Astrocyte (in vitro differentiated cells and primary cell): Measurements from ENCODE around the gene XXYLT1. TPM values are rescaled to one million over a fixed set of nuclear protein-coding genes. Genes with fewer than 3 reads are reported as not detected.

Experiments used
- DNase-seq: peaks from one replicate; pipeline ENCODE4 v3.0.0-alpha.2; 2010; ENCODE audit warnings: low read depth
- FAIRE-seq: peaks from 2 replicates; lab custom pipeline; 2011; peaks lifted over from hg19 to GRCh38; lab: Jason Lieb, UNC
- H2AFZ ChIP-seq: 2 replicates; pipeline ENCODE4 v1.6.0; 2012; ENCODE audit warnings: low read depth, low read length, inconsistent platforms
- H3K27ac ChIP-seq: 2 replicates; pipeline ENCODE4 v1.5.1; 2011; ENCODE audit warnings: low read depth, low read length, inconsistent platforms
- H3K27me3 ChIP-seq: 2 replicates; pipeline ENCODE4 v1.6.0; 2011; ENCODE audit warnings: low read length, inconsistent platforms; ENCODE audit not compliant: insufficient read depth
- H3K36me3 ChIP-seq: 2 replicates; pipeline ENCODE4 v1.5.1; 2011; ENCODE audit warnings: low read length, inconsistent platforms; ENCODE audit not compliant: insufficient read depth
- H3K4me1 ChIP-seq: 2 replicates; pipeline ENCODE4 v1.5.1; 2011; ENCODE audit warnings: low read length, inconsistent platforms; ENCODE audit not compliant: insufficient read depth
- H3K4me2 ChIP-seq: 2 replicates; pipeline ENCODE4 v1.6.0; 2012; ENCODE audit warnings: low read length, inconsistent platforms
- H3K4me3 ChIP-seq: 2 replicates; pipeline ENCODE4 v1.5.1; 2011; ENCODE audit warnings: low read depth, mild to moderate bottlenecking, low read length, inconsistent platforms; ENCODE audit not compliant: insufficient read depth
- H3K79me2 ChIP-seq: 2 replicates; pipeline ENCODE4 v1.6.0; 2012; ENCODE audit warnings: mild to moderate bottlenecking, low read length, inconsistent platforms; ENCODE audit not compliant: insufficient read depth
- H3K9ac ChIP-seq: 2 replicates; pipeline ENCODE4 v1.6.0; 2012; ENCODE audit warnings: mild to moderate bottlenecking, low read length, inconsistent platforms
- H3K9me3 ChIP-seq: 2 replicates; pipeline ENCODE4 v1.5.1; 2012; ENCODE audit warnings: low read depth, mild to moderate bottlenecking, low read length, inconsistent platforms; ENCODE audit not compliant: insufficient read depth
- H4K20me1 ChIP-seq: 2 replicates; pipeline ENCODE4 v1.6.0; 2012; ENCODE audit warnings: low read length, inconsistent platforms; ENCODE audit not compliant: insufficient read depth
- H3K27ac Mint-ChIP-seq: one replicate; pipeline ENCODE4 v1.8.0; 2021; ENCODE audit warnings: mild to moderate bottlenecking, mixed read lengths; ENCODE audit not compliant: unreplicated experiment
- H3K27me3 Mint-ChIP-seq: one replicate; pipeline ENCODE4 v1.8.0; 2021; ENCODE audit warnings: low read depth, mixed read lengths; ENCODE audit not compliant: unreplicated experiment
- H3K36me3 Mint-ChIP-seq: one replicate; pipeline ENCODE4 v1.8.0; 2021; ENCODE audit warnings: low read depth, mixed read lengths; ENCODE audit not compliant: unreplicated experiment
- H3K4me1 Mint-ChIP-seq: one replicate; pipeline ENCODE4 v1.8.0; 2021; ENCODE audit warnings: low read depth, mixed read lengths; ENCODE audit not compliant: unreplicated experiment
- H3K4me3 Mint-ChIP-seq: one replicate; pipeline ENCODE4 v1.8.0; 2021; ENCODE audit warnings: mild to moderate bottlenecking, moderate library complexity, mixed read lengths; ENCODE audit not compliant: unreplicated experiment
- H3K9me3 Mint-ChIP-seq: one replicate; pipeline ENCODE4 v1.8.0; 2021; ENCODE audit warnings: mild to moderate bottlenecking, mixed read lengths; ENCODE audit not compliant: unreplicated experiment
- CTCF ChIP-seq: IDR thresholded peaks from 2 replicates; pipeline ENCODE4 v1.5.1; 2011; ENCODE audit warnings: low read depth, mild to moderate bottlenecking, inconsistent platforms, low read length, moderate library complexity; ENCODE audit not compliant: insufficient read depth
- EZH2 ChIP-seq: IDR thresholded peaks from 2 replicates; pipeline ENCODE4 v1.6.1; 2012; ENCODE audit warnings: mild to moderate bottlenecking, low read length, inconsistent platforms; ENCODE audit not compliant: insufficient read depth
- total RNA-seq: library from RNA; stranded (reverse); gene quantifications from 2 replicates; pipeline ENCODE4 v1.2.1, GENCODE V29; 2021

Gene XXYLT1
- total RNA-seq, 1 donor from 2014 or later, result 26.2 TPM

- Mint-ChIP-seq H3K9me3 (no peaks in the 10 kb centered on the region), H3K27ac (no peak overlapping the region), H3K36me3 (peaks cover 1% of the 10 kb centered on the region), H3K27me3 (no peaks in the 10 kb centered on the region), H3K4me3 (no peak overlapping the region), H3K4me1 (peaks cover 14% of the 10 kb centered on the region)
- no peak for FAIRE-seq
- Histone ChIP-seq H3K27me3 (no peaks in the 10 kb centered on the region), H3K9ac (no peak overlapping the region), H3K9me3 (no peaks in the 10 kb centered on the region), H3K36me3 (no peaks in the 10 kb centered on the region), H3K27ac (peak overlapping the region; percentile 82), H4K20me1 (no peaks in the 10 kb centered on the region), H3K4me2 (no peak overlapping the region), H3K79me2 (no peaks in the 10 kb centered on the region), H3K4me1 (peaks cover 24% of the 10 kb centered on the region), H2AFZ (no peak overlapping the region), H3K4me3 (no peak overlapping the region)
- TF ChIP-seq EZH2 (no peak), CTCF (no peak)
- DNase-seq, result no peak
Observed at GRCh38 chr3:195103623-195104022, 167.3 kb downstream of the XXYLT1 start.

- no peaks in the 10 kb centered on the region for H3K9me3 ChIP-seq
- H3K27me3 Mint-ChIP-seq, result no peaks in the 10 kb centered on the region
- H3K27me3 ChIP-seq, result no peaks in the 10 kb centered on the region
- H3K36me3 ChIP-seq, result no peaks in the 10 kb centered on the region
- H3K27ac ChIP-seq, result peak overlapping the region; percentile 82
- H3K36me3 Mint-ChIP-seq, result peaks cover 1% of the 10 kb centered on the region
- H3K4me3 Mint-ChIP-seq, result no peak overlapping the region
- TF ChIP-seq EZH2, result no peak
- no peak for TF ChIP-seq CTCF
- H3K4me1 Mint-ChIP-seq, result peaks cover 16% of the 10 kb centered on the region
- H3K79me2 ChIP-seq, result no peaks in the 10 kb centered on the region
- DNase-seq, result peak; percentile 93
- H3K9me3 Mint-ChIP-seq, result peaks cover 2% of the 10 kb centered on the region
- peak overlapping the region; percentile 3 for H2AFZ ChIP-seq
- peak overlapping the region; percentile 55 for H3K9ac ChIP-seq
- peak; percentile 95 for FAIRE-seq
- H3K27ac Mint-ChIP-seq, result peak overlapping the region; percentile 77
- H4K20me1 ChIP-seq, result no peaks in the 10 kb centered on the region
- H3K4me3 ChIP-seq, result no peak overlapping the region
- H3K4me2 ChIP-seq, result peak overlapping the region; percentile 69
- peaks cover 24% of the 10 kb centered on the region for H3K4me1 ChIP-seq
Observed at GRCh38 chr3:195102609-195103467, 168.1 kb downstream of the XXYLT1 start.
